Pancreas (tissue), 10 donors: ENCODE results near the gene VWF. TPM values are rescaled to one million over a fixed set of nuclear protein-coding genes. Genes with fewer than 3 reads are reported as not detected.

ENCODE experiments used
- ATAC-seq, 4 donors: fragments of 200-7000 bp; cut with Tn5 transposase; one replicate each; pipeline versions ENCODE4 v1.8.0 to v1.9.1; 2020; ENCODE audit warnings: mild to moderate bottlenecking in 4 of 4, moderate library complexity in 4 of 4
- DNase-seq, 6 donors: peaks; one replicate each; pipeline ENCODE4 v3.0.0-alpha.2; 2020
- FAIRE-seq: peaks from 2 replicates; lab custom pipeline; 2012; peaks lifted over from hg19 to GRCh38; lab: Jason Lieb, UNC
- H3K27ac ChIP-seq, 4 donors: fragments of 200-600 bp; sonication (generic); 1 replicate in 3 of 4; 2 replicates in 1 of 4; pipeline versions ENCODE4 v1.5.0 to v1.8.0; 2020
- H3K27me3 ChIP-seq, 4 donors: fragments of 200-600 bp; one replicate each; pipeline ENCODE4 v1.8.0; 2021
- H3K36me3 ChIP-seq, 3 donors: fragments of 200-600 bp; sonication (generic) in 1 of 3; one replicate each; pipeline versions ENCODE4 v1.5.0 to v1.8.0; 2020 to 2021
- H3K4me1 ChIP-seq, 3 donors: fragments of 200-600 bp; one replicate each; pipeline ENCODE4 v1.8.0; 2021
- H3K4me3 ChIP-seq, 4 donors: fragments of 200-600 bp; sonication (generic) in 2 of 4; one replicate each; pipeline versions ENCODE4 v1.5.0 to v1.8.0; 2020 to 2021
- H3K9me3 ChIP-seq, 4 donors: fragments of 200-600 bp; one replicate each; pipeline ENCODE4 v1.8.0; 2021
- WGBS, 2 donors: extraction: QIAGEN DNeasy Blood & Tissue Kit; methylation state at CpG; one replicate each; pipeline ENCODE4 v1.1.7; 2013; 5-methylcytosine and 5-hydroxymethylcytosine counted together
- intact Hi-C, 3 donors: fragments of 100-400 bp; cut with DNase I; formaldehyde crosslinking; loops; one replicate each; pipeline versions ENCODE4 v1.11.1 to v1.14.2; 2022
- polyA plus RNA-seq, 2 donors: library from polyadenylated mRNA; stranded (reverse); fragments of 200-250 nt; gene quantifications; one replicate each; pipeline ENCODE4 v1.2.3, GENCODE V29; 2013
- total RNA-seq, 6 donors: library from RNA; stranded (reverse); fragmentation: NEBNext Ultra II Directional in 4 of 6; extraction: Animal tissue kit (Norgen Biotek cat#: 25700) in 4 of 6; gene quantifications; one replicate each; pipeline versions ENCODE4 v1.2.1 to v1.2.4, GENCODE V29; 2021 to 2023
- TF ChIP-seq, protein P1 (sequence below), 4 donors: fragments of 200-600 bp; sonication (generic) in 3 of 4; IDR thresholded peaks; one replicate each; pipeline versions ENCODE4 v1.5.0 to v1.8.0; 2021; ENCODE audit warnings: antibody characterized with exemption in 4 of 4
- donor health status: healthy with polysubstance abuse.
- donor health status: DM: no; HTN: no; CAD: no; lungs with moderate emphysema.
- donor health status: DM: no; HTN: no; CAD: no.
- donor health status: control.
- donor health status: control.
- donor health status: Bipolar disorder and iron deficiency.
- donor health status: DM: yes; HTN: yes; CAD: no.
- donor health status: DM: no; HTN: no; CAD: no.
- donor health status: DM: no; HTN: no; CAD: no.
- donor health status: DM: yes; HTN: yes; CAD: no.

VWF gene
- total and polyA plus RNA-seq, 8 donors: 15.9 to 53.1 (median 29.1) TPM

DNA sequence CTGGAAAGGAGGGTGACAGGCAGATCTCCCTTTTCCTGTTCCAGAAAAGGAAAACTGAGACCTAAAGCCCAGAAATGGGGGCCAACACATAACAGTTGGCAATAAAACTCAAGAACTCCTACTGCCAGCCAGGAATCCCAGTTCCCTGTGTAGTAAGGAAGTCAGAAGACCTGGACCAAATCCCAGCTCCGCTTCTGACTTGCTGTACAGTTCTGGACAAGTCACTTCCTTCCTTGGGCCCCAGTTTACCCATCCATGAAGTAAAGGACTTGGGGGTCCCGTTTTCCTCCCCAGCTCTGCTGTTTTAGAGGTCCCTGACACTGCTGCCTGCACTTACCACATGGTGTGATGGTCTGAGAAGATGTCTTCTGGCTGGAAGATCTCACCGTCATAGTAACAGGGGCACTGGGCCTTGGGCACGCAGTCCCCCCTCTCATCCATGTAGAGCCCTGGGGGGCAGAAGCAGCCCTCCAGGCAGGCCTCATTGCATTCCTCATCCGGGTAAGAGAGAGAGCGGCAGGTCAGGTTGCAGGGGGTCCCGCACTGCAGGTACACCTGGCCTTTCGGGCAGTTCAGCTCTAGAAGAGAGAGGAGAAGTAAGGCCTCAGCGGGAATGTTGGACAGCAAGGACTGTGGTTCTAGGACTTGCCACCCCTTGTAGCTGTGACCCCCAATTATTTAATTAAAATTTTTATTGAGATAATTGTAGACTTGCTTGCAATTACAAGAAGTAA lies 72.1 kb downstream of the VWF start:
- Histone ChIP-seq H3K4me1 (no peaks in the 10 kb centered on the region), H3K36me3 (no peaks in the 10 kb centered on the region), H3K27ac (no peak overlapping the region), H3K4me3 (no peak overlapping the region), H3K9me3 (no peaks in the 10 kb centered on the region), H3K27me3 (no peaks in the 10 kb centered on the region)
- intact Hi-C loops: no loop called here
- ATAC-seq (no peak), FAIRE-seq (no peak), DNase-seq (no peak)
- WGBS, 2 donors: 85 to 86% methylated on average over 9 of the region's 9 CpGs
- TF ChIP-seq, protein P1, sequence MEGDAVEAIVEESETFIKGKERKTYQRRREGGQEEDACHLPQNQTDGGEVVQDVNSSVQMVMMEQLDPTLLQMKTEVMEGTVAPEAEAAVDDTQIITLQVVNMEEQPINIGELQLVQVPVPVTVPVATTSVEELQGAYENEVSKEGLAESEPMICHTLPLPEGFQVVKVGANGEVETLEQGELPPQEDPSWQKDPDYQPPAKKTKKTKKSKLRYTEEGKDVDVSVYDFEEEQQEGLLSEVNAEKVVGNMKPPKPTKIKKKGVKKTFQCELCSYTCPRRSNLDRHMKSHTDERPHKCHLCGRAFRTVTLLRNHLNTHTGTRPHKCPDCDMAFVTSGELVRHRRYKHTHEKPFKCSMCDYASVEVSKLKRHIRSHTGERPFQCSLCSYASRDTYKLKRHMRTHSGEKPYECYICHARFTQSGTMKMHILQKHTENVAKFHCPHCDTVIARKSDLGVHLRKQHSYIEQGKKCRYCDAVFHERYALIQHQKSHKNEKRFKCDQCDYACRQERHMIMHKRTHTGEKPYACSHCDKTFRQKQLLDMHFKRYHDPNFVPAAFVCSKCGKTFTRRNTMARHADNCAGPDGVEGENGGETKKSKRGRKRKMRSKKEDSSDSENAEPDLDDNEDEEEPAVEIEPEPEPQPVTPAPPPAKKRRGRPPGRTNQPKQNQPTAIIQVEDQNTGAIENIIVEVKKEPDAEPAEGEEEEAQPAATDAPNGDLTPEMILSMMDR (IDR thresholded peaks at IDR 0.05): no peak

DNA sequence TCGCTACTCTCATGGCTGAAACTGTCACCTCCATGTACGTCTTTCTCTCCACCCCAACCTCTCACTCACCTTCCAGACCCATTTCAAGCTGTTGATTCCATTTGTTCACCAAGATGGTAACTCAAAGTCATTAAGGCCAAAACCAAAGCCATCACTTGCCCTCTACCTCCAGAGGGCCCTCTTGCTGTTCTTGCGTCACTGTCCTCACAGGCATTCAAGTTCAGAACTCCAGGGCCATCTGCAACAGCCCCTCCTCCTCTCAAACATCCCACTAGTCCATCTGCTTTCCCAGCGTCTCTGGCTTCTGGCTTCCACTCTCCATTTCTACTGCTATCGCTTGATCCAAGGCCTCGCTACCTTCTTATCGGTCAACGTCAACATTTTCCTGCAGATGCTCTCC lies 74.5 kb downstream of the VWF start:
- TF ChIP-seq, protein P1 (IDR thresholded peaks at IDR 0.05): no peak
- Histone ChIP-seq H3K27ac (no peak overlapping the region), H3K4me1 (no peaks in the 10 kb centered on the region), H3K9me3 (no peaks in the 10 kb centered on the region), H3K4me3 (no peak overlapping the region), H3K36me3 (no peaks in the 10 kb centered on the region), H3K27me3 (no peaks in the 10 kb centered on the region)
- WGBS, 2 donors: 83 to 87% methylated on average over 8 of the region's 8 CpGs
- FAIRE-seq (no peak), DNase-seq (no peak), ATAC-seq (no peak)
- intact Hi-C loops: loop anchor here in 1 of 3 donors (10.0 kb wide), 1 partner anchor 65 kb away; no protein-coding TSS in a partner anchor

DNA sequence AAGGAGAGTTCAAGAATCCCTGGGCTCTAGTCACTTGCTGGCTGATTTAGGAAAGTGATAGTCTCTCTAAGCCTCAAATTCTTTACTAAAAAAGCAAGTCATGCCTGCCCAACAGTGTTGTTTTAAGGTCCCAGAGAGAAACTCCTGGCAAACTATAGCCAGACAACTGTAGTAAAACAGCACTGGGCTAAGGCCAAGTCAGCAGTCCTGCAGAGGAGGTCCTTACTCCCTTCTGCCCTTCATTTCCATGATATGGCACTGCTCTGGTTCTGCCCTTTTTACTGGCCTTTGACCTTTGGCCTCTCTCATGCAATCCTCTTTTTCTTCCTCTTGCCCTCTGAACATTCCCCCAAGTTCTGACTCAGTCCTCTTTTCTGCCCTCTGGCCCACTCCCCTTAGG lies 74.9 kb downstream of the VWF start:
- DNase-seq (no peak), FAIRE-seq (no peak), ATAC-seq (no peak)
- Histone ChIP-seq H3K9me3 (no peaks in the 10 kb centered on the region), H3K27me3 (no peaks in the 10 kb centered on the region), H3K27ac (no peak overlapping the region), H3K4me1 (no peaks in the 10 kb centered on the region), H3K4me3 (no peak overlapping the region), H3K36me3 (no peaks in the 10 kb centered on the region)
- intact Hi-C loops: loop anchor here in 1 of 3 donors (10.0 kb wide), 1 partner anchor 65 kb away; no protein-coding TSS in a partner anchor
- TF ChIP-seq, protein P1 (IDR thresholded peaks at IDR 0.05): no peak

GRCh38 chr12:6047249-6048237 lies 76.9 kb downstream of the VWF start:
- 57 to 69% methylated on average over 13 of the region's 13 CpGs for WGBS, 2 donors
- Histone ChIP-seq H3K27ac (no peak overlapping the region), H3K36me3 (no peaks in the 10 kb centered on the region), H3K4me3 (no peak overlapping the region), H3K4me1 (no peaks in the 10 kb centered on the region), H3K27me3 (no peaks in the 10 kb centered on the region), H3K9me3 (no peaks in the 10 kb centered on the region)
- ATAC-seq (peak in 2 of 4 donors; percentile 32 to 33), FAIRE-seq (no peak), DNase-seq (no peak)
- TF ChIP-seq, protein P1 (IDR thresholded peaks at IDR 0.05): no peak
- intact Hi-C loops: loop anchor here in 1 of 3 donors (10.0 kb wide), 1 partner anchor 63 kb away; no protein-coding TSS in a partner anchor
